ENCODE results near the gene LPP. TPM values are rescaled to one million over a fixed set of nuclear protein-coding genes. Genes with fewer than 3 reads are reported as not detected.

LPP gene
- total RNA-seq, 1 experiment from 2014 or later, result 20.4 TPM

- peak; percentile 79 for ATAC-seq
- Histone ChIP-seq H4K20me1 (ENCODE audit: low read length) (no peaks in the 10 kb centered on the region), H3K9me3 (ENCODE audit: low read length) (no peaks in the 10 kb centered on the region), H3K36me3 (ENCODE audit: low read depth, low read length) (no peaks in the 10 kb centered on the region), H3K79me2 (ENCODE audit: low read length) (no peaks in the 10 kb centered on the region), H3K27ac (ENCODE audit: low read length) (no peak overlapping the region), H3K4me3 (ENCODE audit: low read length) (no peak overlapping the region), H3K9ac (ENCODE audit: low read length) (no peak overlapping the region), H3K4me2 (ENCODE audit: low read length) (no peak overlapping the region), H3K27me3 (ENCODE audit: low read length) (no peaks in the 10 kb centered on the region), H3K9me2 (replicated peaks; ENCODE audit: low read length) (no peaks in the 10 kb centered on the region), H3F3A (ENCODE audit: low read length, unreplicated experiment) (no peaks in the 10 kb centered on the region), H2AFZ (ENCODE audit: low read length) (no peak overlapping the region), H3K4me1 (ENCODE audit: insufficient read depth, low read length) (peaks cover 9% of the 10 kb centered on the region; the same call in 1 of the 2 replicates)
- TF ChIP-seq CTCF (conservative IDR thresholded peaks at IDR 0.05; ENCODE audit: low read depth, low read length), result no peak
- TF ChIP-seq EZH2 (IDR thresholded peaks at IDR 0.05; ENCODE audit: low read length, unreplicated experiment), result no peak
- TF ChIP-seq EZH2phosphoT487 (IDR thresholded peaks at IDR 0.05; ENCODE audit: borderline replicate concordance, low read length), result no peak
- peak; percentile 63 for DNase-seq
- BruUV-seq (replicated peaks), result no TSS peak
- POLR2A ChIA-PET (ENCODE audit: unreplicated experiment), result no interaction called here
- CTCF ChIA-PET, result no interaction called here
- intact Hi-C loops (cut with micrococcal nuclease), result no loop called here
Measured at GRCh38 chr3:188567478-188568195, 413.7 kb downstream of the LPP start.

GRCh38 chr3:188568736-188569135, 414.8 kb downstream of the LPP start:
- H3K9ac ChIP-seq (ENCODE audit: low read length), result no peak overlapping the region
- no peak overlapping the region for H3K27ac ChIP-seq (ENCODE audit: low read length)
- H3K9me2 ChIP-seq (replicated peaks; ENCODE audit: low read length), result no peaks in the 10 kb centered on the region
- no peaks in the 10 kb centered on the region for H3K9me3 ChIP-seq (ENCODE audit: low read length)
- no peaks in the 10 kb centered on the region for H3F3A ChIP-seq (ENCODE audit: low read length, unreplicated experiment)
- no peak for TF ChIP-seq EZH2phosphoT487 (IDR thresholded peaks at IDR 0.05; ENCODE audit: borderline replicate concordance, low read length)
- TF ChIP-seq CTCF (conservative IDR thresholded peaks at IDR 0.05; ENCODE audit: low read depth, low read length), result no peak
- TF ChIP-seq EZH2 (IDR thresholded peaks at IDR 0.05; ENCODE audit: low read length, unreplicated experiment), result no peak
- no peaks in the 10 kb centered on the region for H3K27me3 ChIP-seq (ENCODE audit: low read length)
- intact Hi-C loops (cut with micrococcal nuclease), result no loop called here
- H3K79me2 ChIP-seq (ENCODE audit: low read length), result no peaks in the 10 kb centered on the region
- ChIA-PET CTCF (no interaction called here), POLR2A (ENCODE audit: unreplicated experiment) (no interaction called here)
- no peak overlapping the region for H2AFZ ChIP-seq (ENCODE audit: low read length)
- no peak overlapping the region for H3K4me2 ChIP-seq (ENCODE audit: low read length)
- no peaks in the 10 kb centered on the region for H3K36me3 ChIP-seq (ENCODE audit: low read depth, low read length)
- no peaks in the 10 kb centered on the region for H4K20me1 ChIP-seq (ENCODE audit: low read length)
- no TSS peak for BruUV-seq (replicated peaks)
- ATAC-seq (no peak), DNase-seq (no peak)
- peaks cover 9% of the 10 kb centered on the region; the same call in 1 of the 2 replicates for H3K4me1 ChIP-seq (ENCODE audit: insufficient read depth, low read length)
- no peak overlapping the region for H3K4me3 ChIP-seq (ENCODE audit: low read length)

GRCh38 chr3:188571531-188572095, 417.7 kb downstream of the LPP start:
- BruUV-seq (replicated peaks), result no TSS peak
- H3K9ac ChIP-seq (ENCODE audit: low read length), result no peak overlapping the region
- POLR2A ChIA-PET (ENCODE audit: unreplicated experiment), result no interaction called here

More at GRCh38 chr3:188571531-188572095, 417.7 kb downstream of the LPP start:
- DNase-seq, result no peak
- Histone ChIP-seq H3K36me3 (ENCODE audit: low read depth, low read length) (no peaks in the 10 kb centered on the region), H3K4me1 (ENCODE audit: insufficient read depth, low read length) (peaks cover 9% of the 10 kb centered on the region; the same call in 1 of the 2 replicates), H3K4me2 (ENCODE audit: low read length) (no peak overlapping the region), H4K20me1 (ENCODE audit: low read length) (no peaks in the 10 kb centered on the region), H3K9me2 (replicated peaks; ENCODE audit: low read length) (no peaks in the 10 kb centered on the region), H2AFZ (ENCODE audit: low read length) (no peak overlapping the region), H3K9me3 (ENCODE audit: low read length) (no peaks in the 10 kb centered on the region), H3F3A (ENCODE audit: low read length, unreplicated experiment) (no peaks in the 10 kb centered on the region), H3K27me3 (ENCODE audit: low read length) (no peaks in the 10 kb centered on the region), H3K4me3 (ENCODE audit: low read length) (no peak overlapping the region), H3K79me2 (ENCODE audit: low read length) (no peaks in the 10 kb centered on the region), H3K27ac (ENCODE audit: low read length) (no peak overlapping the region)
- intact Hi-C loops (cut with micrococcal nuclease), result no loop called here
- CTCF ChIA-PET, result no interaction called here
- no peak for ATAC-seq
- TF ChIP-seq EZH2 (IDR thresholded peaks at IDR 0.05; ENCODE audit: low read length, unreplicated experiment) (no peak), EZH2phosphoT487 (IDR thresholded peaks at IDR 0.05; ENCODE audit: borderline replicate concordance, low read length) (no peak), CTCF (conservative IDR thresholded peaks at IDR 0.05; ENCODE audit: low read depth, low read length) (no peak)

All from PC-3 (cell line).